GM18907 (cell line): Measurements from ENCODE around the gene DHRS3.

Experiments
- ATAC-seq: cut with Tn5 transposase; IDR thresholded peaks from one replicate; pipeline ENCODE4 v1.9.1; 2021; ENCODE audit warnings: mild to moderate bottlenecking, moderate library complexity; ENCODE audit not compliant: unreplicated experiment

Gene DHRS3

GRCh38 chr1:12554521-12555305 lies 63.3 kb downstream of the DHRS3 start:
- ATAC-seq, result no peak

DNA sequence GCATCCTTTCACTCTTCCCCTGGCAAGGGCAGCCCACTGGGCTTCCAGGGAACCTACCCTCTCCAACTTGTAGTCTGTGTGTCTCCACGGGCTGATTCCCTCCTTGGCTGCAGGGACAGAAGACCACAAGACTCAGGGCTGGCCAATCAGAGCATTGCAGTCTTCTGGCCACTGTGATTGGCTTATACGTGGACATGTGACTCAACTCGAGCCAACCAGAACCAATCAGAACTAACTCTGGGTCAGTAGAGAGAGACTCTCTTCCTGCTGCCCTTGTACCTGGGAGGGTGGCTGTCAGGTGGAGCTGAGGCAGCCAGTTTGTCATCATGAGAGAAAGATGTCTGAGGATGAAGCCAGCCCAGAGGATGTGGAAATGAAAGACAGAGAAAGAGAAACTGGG lies 64.0 kb downstream of the DHRS3 start:
- ATAC-seq, result no peak

- no peak for ATAC-seq
Measured at GRCh38 chr1:12552951-12553921, 64.8 kb downstream of the DHRS3 start.

DNA sequence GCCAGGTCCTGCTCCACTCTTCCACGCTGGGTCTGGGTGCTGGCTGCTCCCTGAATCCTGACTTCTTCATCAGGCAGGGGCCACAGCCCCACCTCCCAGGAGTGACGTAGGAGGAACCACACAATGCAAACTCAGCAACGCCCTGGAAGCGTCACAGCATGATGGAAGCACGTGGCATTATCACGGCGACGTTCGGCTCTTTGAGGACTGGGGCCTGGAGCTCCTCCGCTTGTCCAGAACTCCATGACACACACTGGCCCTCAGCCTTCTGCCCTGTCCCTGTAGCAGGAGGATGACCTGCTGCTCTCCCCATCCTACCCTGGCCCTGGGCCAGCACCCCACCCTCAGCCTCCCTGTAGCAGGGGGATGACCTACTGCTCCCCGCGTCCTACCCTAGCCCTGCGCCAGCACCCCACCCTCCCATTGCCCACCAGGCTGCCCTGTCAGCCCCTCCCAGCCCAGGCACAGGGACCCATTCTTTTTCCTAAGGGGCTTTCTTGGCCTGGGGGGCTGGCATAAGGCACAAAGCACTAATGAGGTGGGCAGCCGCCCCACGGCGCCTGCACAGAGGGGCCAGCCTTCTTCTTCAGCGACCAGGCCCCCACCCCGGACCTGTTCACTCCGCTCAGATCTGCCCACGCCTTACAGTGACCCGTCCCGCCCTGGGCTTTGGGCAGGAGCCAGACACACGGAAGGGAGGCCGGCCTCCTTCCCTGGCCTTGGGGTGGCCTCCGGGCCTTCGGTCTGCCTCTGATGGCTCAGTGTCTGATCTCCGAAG lies 65.7 kb downstream of the DHRS3 start:
- no peak for ATAC-seq

GRCh38 chr1:12551584-12551983 lies 66.4 kb downstream of the DHRS3 start:
- ATAC-seq, result no peak

- no peak for ATAC-seq
Measured at GRCh38 chr1:12549460-12550349, 68.3 kb downstream of the DHRS3 start.

GRCh38 chr1:12548973-12549459 lies 69.0 kb downstream of the DHRS3 start:
- no peak for ATAC-seq

GRCh38 chr1:12548279-12548972 lies 69.6 kb downstream of the DHRS3 start:
- no peak for ATAC-seq

DNA sequence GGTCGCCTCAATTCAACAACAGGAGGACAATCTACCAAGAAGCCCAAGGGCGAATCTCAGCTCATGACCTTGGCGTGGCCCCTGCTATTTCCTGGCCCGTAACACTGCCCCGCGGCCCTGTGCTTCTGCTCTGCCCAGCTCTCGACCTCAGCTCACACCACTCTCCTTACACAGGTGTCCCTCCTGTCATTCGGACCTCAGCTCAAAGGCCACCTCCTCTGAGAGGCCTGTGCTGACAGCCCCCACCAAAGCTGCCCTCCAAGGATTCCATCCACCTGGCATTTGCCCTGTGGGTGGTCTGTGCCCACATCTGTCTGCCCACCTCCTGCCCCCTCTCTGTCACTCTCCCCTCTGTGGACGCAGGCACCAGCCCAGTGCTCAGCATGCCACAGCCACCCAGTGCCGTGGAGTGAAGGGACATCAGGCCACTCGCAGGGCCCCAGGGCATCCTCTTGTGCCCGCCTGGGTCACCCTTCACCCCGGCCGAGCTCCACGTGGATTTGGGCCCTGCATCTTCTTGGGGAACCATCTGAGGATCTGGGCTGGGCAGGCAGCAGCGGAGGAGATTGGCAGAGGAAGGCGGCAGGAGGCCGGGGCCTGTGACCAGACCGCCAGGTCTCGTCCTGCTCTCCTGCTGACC lies 70.3 kb downstream of the DHRS3 start:
- no peak for ATAC-seq

DNA sequence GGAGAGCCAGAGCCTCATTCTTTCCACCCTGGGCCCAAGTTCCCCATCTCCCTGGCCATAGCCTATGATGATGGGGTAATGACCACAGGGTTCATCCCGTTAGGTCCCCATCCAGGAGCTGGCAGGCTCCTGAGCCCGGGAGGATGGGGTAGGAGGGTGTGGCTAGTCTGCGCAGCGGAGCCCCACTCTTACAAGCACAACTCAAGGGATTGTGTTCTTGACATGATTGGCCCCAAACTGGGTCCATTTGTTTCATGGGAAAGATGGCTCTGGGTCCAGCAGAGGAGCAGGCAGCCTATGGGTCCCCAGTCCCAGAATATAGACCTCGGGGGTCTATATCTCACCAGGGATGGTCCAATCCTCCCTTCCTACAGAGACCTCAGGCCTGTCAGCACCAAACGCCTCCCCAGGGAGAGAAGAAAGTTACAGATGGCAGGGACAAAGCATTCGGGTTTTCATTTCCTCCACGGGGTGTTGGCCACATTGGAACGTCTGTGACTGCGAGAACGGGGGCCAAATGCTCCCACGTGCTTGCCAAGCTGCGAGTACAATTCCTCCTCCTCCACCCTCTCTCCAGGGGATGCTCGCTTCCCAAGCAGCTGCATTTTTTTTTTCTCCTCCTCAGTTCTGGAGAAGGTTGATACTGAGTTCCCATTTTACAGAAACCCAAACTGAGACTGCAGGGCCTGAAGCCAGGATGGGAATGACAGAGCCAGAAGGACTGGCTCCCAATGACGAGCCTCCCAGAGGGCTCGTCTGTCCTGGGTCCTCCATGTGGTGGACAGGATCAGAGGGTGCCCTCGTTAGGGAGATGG lies 71.0 kb downstream of the DHRS3 start:
- no peak for ATAC-seq

- no peak for ATAC-seq
Measured at GRCh38 chr1:12544992-12545391, 73.0 kb downstream of the DHRS3 start.

- ATAC-seq, result no peak
Measured at GRCh38 chr1:12544357-12544756, 73.7 kb downstream of the DHRS3 start.

GRCh38 chr1:12543740-12544154 lies 74.3 kb downstream of the DHRS3 start:
- ATAC-seq, result no peak

GRCh38 chr1:12542616-12543592 lies 75.1 kb downstream of the DHRS3 start:
- ATAC-seq, result no peak

- no peak for ATAC-seq
Measured at GRCh38 chr1:12542138-12542465, 75.9 kb downstream of the DHRS3 start.

DNA sequence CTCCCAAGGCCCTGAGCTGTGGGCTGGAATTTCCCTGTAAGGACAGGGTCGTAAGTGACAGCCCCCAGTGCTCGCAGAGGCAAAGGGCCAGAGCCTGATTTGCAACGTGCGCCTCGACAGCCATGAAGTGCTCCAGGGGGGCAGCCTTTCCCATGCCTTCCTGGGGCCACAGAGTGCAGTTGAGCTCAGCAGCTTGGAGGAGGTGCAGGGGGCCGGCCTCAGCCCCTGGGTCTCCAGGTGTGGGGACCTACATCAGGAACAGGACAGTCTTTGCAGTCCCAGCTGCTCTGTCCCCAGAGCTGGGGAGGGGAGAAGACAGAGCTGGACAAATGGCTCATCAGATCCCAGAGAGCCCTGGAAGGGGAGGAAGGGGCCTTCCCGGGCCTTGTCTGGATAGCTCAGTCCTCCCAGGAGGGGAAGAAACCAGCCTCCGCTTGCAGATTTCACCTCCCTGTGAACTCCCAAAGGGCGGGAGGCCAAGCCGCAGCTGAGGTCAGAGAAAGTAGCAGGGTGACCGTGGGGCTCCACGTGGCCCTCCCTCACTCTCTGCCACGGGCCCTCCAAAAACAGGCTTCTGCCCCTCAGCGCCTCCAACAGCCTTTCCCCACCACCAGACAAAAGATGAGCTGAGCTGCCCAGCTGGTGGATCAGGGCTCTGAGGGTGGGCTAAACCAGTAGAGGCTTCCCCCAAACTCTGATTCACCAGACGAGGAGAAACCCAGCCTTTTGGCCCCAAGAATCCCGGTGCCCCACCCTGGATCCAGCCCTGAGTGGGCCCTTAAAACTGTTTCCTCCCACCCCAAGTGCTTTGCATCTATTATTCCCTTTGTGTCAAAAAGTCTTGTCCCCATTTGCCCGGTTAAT lies 76.5 kb downstream of the DHRS3 start:
- ATAC-seq, result no peak
